CD4-positive, alpha-beta memory T cell (primary cell): ENCODE results near the gene GABRB3. TPM values are rescaled to one million over a fixed set of nuclear protein-coding genes. Genes with fewer than 3 reads are reported as not detected.

Source experiments
- CTCF ChIA-PET: fragments of 350-600 bp; sonication (Branson Sonifier 250); formaldehyde crosslinking; loops from one replicate; lab custom pipeline; 2021; ENCODE audit warnings: inconsistent platforms; ENCODE audit not compliant: partially characterized antibody; lab: Charles Lee
- POLR2A ChIA-PET: fragments of 350-600 bp; sonication (Branson Sonifier 250); formaldehyde crosslinking; loops from one replicate; lab custom pipeline; 2021; ENCODE audit not compliant: partially characterized antibody; lab: Charles Lee
- DNase-seq, 5 donors: peaks; one replicate each; pipeline versions ENCODE4 v3.0.0 to v3.0.0-alpha.2; 2020 to 2022; ENCODE audit warnings: mixed read lengths in 1 of 5
- H3K27ac ChIP-seq: one replicate; pipeline ENCODE4 v1.7.0; 2013; ENCODE audit warnings: low read depth, low read length
- H3K27me3 ChIP-seq: 2 replicates; pipeline ENCODE4 v1.7.0; 2013; ENCODE audit warnings: mild to moderate bottlenecking, low read length, moderate library complexity; ENCODE audit not compliant: insufficient read depth
- H3K36me3 ChIP-seq: 2 replicates; pipeline ENCODE4 v1.7.0; 2013; ENCODE audit warnings: mild to moderate bottlenecking, low read length, moderate library complexity; ENCODE audit not compliant: insufficient read depth
- H3K4me1 ChIP-seq: 2 replicates; pipeline ENCODE4 v1.7.0; 2013; ENCODE audit warnings: mild to moderate bottlenecking, low read length, moderate library complexity; ENCODE audit not compliant: insufficient read depth
- H3K4me3 ChIP-seq, 2 donors: one replicate each; pipeline ENCODE4 v1.7.0; 2013; ENCODE audit warnings: low read length in 2 of 2, mild to moderate bottlenecking in 1 of 2
- H3K9me3 ChIP-seq, 2 donors: one replicate each; pipeline ENCODE4 v1.7.0; 2013; ENCODE audit warnings: low read length in 2 of 2, control low read depth in 1 of 2; ENCODE audit not compliant: control insufficient read depth in 1 of 2
- H3K27ac Mint-ChIP-seq, 7 donors: one replicate each; pipeline ENCODE4 v1.8.0; 2020 to 2021; ENCODE audit warnings: mixed read lengths in 7 of 7, mild to moderate bottlenecking in 6 of 7, inconsistent platforms in 3 of 7, moderate library complexity in 3 of 7
- H3K27me3 Mint-ChIP-seq, 2 donors: one replicate each; pipeline ENCODE4 v1.8.0; 2020 to 2021; ENCODE audit warnings: mixed read lengths in 2 of 2
- H3K36me3 Mint-ChIP-seq, 2 donors: one replicate each; pipeline ENCODE4 v1.8.0; 2020 to 2021; ENCODE audit warnings: mixed read lengths in 2 of 2, inconsistent platforms in 1 of 2, mild to moderate bottlenecking in 1 of 2
- H3K4me1 Mint-ChIP-seq, 4 donors: one replicate each; pipeline ENCODE4 v1.8.0; 2020 to 2021; ENCODE audit warnings: mixed read lengths in 4 of 4, mild to moderate bottlenecking in 1 of 4
- H3K4me3 Mint-ChIP-seq, 8 donors: one replicate each; pipeline ENCODE4 v1.8.0; 2020 to 2021; ENCODE audit warnings: mixed read lengths in 8 of 8, mild to moderate bottlenecking in 7 of 8, moderate library complexity in 6 of 8, inconsistent platforms in 3 of 8
- H3K9me3 Mint-ChIP-seq, 8 donors: one replicate each; pipeline ENCODE4 v1.8.0; 2020 to 2021; ENCODE audit warnings: mixed read lengths in 8 of 8, mild to moderate bottlenecking in 5 of 8, inconsistent platforms in 3 of 8, moderate library complexity in 1 of 8
- intact Hi-C: fragments of 100-400 bp; cut with micrococcal nuclease; formaldehyde crosslinking; loops from one replicate; pipeline ENCODE4 v1.15.1; 2023
- polyA plus RNA-seq, 2 donors: library from polyadenylated mRNA; unstranded; fragments of 300-500 nt; fragmentation: Illumina TruSeq; gene quantifications; one replicate each; pipeline ENCODE4 v1.2.3, GENCODE V29; 2021
- total RNA-seq, 2 experiments: library from RNA; stranded (reverse); gene quantifications; one replicate each; pipeline ENCODE4 v1.2.3, GENCODE V29; 2021

Gene GABRB3
- total and polyA plus RNA-seq, 4 experiments from 2014 or later: 0.06 to 0.08 TPM; not detected in 2

DNA sequence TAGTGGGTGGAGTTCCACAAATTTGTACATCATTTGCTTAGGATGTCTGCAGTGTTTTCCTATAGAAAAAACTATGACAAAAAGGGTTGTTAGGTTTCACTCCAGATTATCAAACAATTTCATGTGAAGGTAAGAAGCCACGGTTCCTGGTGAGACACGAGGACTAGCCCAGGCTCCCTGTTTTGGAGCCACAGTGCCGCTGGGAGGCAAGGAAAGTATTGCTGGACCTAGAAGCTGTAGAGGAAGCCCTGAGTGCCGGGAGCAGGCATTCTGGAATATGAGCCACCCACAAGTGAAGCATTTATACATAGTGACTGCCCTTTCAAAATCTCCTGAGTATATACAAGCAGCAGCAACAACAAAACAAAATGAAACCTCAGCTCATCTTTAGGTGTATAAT lies 142.0 kb downstream of the GABRB3 start:
- no peaks in the 10 kb centered on the region for H3K27me3 Mint-ChIP-seq
- H3K36me3 Mint-ChIP-seq: no peaks in the 10 kb centered on the region
- no peak overlapping the region for H3K27ac Mint-ChIP-seq
- Histone ChIP-seq H3K27me3 (no peaks in the 10 kb centered on the region), H3K9me3 (no peaks in the 10 kb centered on the region), H3K36me3 (no peaks in the 10 kb centered on the region), H3K4me1 (no peaks in the 10 kb centered on the region), H3K4me3 (no peak overlapping the region), H3K27ac (no peak overlapping the region)
- no peak overlapping the region for H3K4me3 Mint-ChIP-seq
- peaks cover 0 to 2% (median 0%) of the 10 kb centered on the region in 4 donors for H3K4me1 Mint-ChIP-seq
- intact Hi-C loops: no loop called here
- H3K9me3 Mint-ChIP-seq: peaks cover 0 to 16% (median 8%) of the 10 kb centered on the region in 8 donors
- no peak for DNase-seq
- CTCF ChIA-PET: no interaction called here
- POLR2A ChIA-PET: no interaction called here

DNA sequence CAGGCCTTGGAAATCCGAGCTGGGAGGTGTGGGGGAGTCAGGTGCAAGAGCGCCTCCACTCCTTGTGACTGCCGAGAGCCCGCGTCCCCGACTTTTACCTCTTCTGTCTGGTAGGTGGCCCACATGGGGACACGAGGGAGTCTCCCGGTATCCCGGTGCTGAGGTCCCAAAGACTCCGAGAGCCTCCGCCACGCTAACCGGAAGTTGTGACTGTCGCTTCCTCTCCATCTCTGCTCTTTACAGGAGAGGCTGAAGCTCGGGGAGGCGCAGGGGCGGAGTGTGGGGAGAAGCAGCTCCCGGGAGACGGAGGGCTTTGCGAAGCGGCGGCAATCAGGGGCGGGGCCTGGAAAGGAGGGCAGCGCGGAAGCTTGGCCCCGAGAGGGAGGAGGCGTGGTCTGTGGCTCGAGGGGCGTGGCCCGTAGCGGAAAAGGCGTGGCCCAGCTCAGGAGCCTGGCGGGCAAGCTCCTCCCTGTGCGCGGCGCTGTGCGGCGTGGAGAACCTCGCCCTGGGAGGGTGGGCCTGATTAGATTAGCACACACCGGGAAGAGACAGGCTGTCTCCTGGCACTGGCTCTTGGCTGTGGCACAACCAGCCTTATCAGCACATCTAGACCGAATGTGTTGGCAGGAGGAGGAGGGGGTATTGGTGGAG lies 143.9 kb downstream of the GABRB3 start:
- intact Hi-C loops: no loop called here
- CTCF ChIA-PET: no interaction called here
- H3K9me3 Mint-ChIP-seq: peaks cover 0 to 15% (median 8%) of the 10 kb centered on the region in 8 donors
- Histone ChIP-seq H3K9me3 (no peaks in the 10 kb centered on the region), H3K27me3 (no peaks in the 10 kb centered on the region), H3K27ac (no peak overlapping the region), H3K4me3 (no peak overlapping the region), H3K36me3 (no peaks in the 10 kb centered on the region), H3K4me1 (no peaks in the 10 kb centered on the region)
- no peaks in the 10 kb centered on the region for H3K36me3 Mint-ChIP-seq
- H3K27me3 Mint-ChIP-seq: no peaks in the 10 kb centered on the region
- peaks cover 0 to 2% (median 0%) of the 10 kb centered on the region in 4 donors for H3K4me1 Mint-ChIP-seq
- peak overlapping the region in 1 of 7 donors; percentile 52 for H3K27ac Mint-ChIP-seq
- POLR2A ChIA-PET: no interaction called here
- H3K4me3 Mint-ChIP-seq: peak overlapping the region in 2 of 8 donors; percentile 63
- peak in 2 of 5 donors; percentile 6 to 17 for DNase-seq

DNA sequence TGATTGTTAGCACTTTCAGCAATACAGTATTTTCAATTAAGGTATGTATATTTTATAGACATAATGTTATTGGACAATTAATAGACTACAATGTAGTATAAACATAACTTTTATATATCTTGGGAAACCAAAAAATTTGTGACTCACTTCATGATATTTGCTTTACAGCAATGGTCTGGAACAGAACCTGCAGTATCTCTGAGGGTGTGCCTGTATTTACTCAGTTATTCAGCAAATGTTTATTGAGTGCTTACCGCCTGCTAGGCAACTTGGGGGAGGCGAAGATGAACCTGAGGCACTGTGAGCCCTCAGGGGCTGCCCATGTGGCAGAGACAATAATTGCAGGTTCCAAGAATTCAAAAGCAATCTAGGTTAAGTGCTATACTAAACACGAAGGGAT lies 144.8 kb downstream of the GABRB3 start:
- H3K27ac Mint-ChIP-seq: no peak overlapping the region
- ChIA-PET POLR2A (no interaction called here), CTCF (no interaction called here)
- peak overlapping the region in 1 of 8 donors; percentile 15 for H3K4me3 Mint-ChIP-seq
- Histone ChIP-seq H3K4me3 (no peak overlapping the region), H3K9me3 (no peaks in the 10 kb centered on the region), H3K4me1 (no peaks in the 10 kb centered on the region), H3K27ac (no peak overlapping the region), H3K36me3 (no peaks in the 10 kb centered on the region), H3K27me3 (no peaks in the 10 kb centered on the region)
- H3K9me3 Mint-ChIP-seq: peaks cover 0 to 18% (median 9%) of the 10 kb centered on the region in 8 donors
- no peaks in the 10 kb centered on the region for H3K36me3 Mint-ChIP-seq
- no peaks in the 10 kb centered on the region for H3K4me1 Mint-ChIP-seq
- intact Hi-C loops: no loop called here
- peak in 1 of 5 donors; percentile 0 for DNase-seq
- H3K27me3 Mint-ChIP-seq: no peaks in the 10 kb centered on the region

DNA sequence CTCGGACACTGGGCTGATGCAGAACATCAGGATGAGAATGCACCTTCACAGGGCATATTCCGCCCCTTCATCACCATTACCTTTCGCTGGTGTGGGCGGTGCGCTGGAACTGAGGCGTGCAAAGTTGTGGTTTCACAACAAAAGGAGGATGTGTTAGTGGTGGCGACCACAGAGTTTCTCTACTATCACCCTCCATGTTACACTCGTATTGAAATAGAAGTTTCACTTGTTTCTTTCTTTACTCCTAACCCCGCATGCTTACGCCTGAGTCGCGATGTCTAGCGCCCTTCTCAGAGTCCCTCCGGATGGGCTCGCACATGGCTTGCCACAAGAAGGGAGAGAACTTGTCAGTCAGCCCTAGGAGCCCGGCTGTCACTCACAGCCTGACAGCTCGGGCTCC lies 148.7 kb downstream of the GABRB3 start:
- Mint-ChIP-seq H3K36me3 (no peaks in the 10 kb centered on the region), H3K9me3 (peaks cover 3 to 28% (median 16%) of the 10 kb centered on the region in 8 donors), H3K27ac (no peak overlapping the region), H3K27me3 (peaks cover 0 to 1% of the 10 kb centered on the region in 2 donors), H3K4me1 (no peaks in the 10 kb centered on the region), H3K4me3 (no peak overlapping the region)
- Histone ChIP-seq H3K4me3 (no peak overlapping the region), H3K27ac (no peak overlapping the region), H3K4me1 (no peaks in the 10 kb centered on the region), H3K9me3 (no peaks in the 10 kb centered on the region), H3K27me3 (no peaks in the 10 kb centered on the region), H3K36me3 (no peaks in the 10 kb centered on the region)
- DNase-seq: no peak
- intact Hi-C loops: no loop called here
- ChIA-PET POLR2A (no interaction called here), CTCF (no interaction called here)

- Mint-ChIP-seq H3K27ac (no peak overlapping the region), H3K9me3 (peaks cover 3 to 25% (median 14%) of the 10 kb centered on the region in 8 donors), H3K4me3 (no peak overlapping the region), H3K27me3 (peaks cover 0 to 1% of the 10 kb centered on the region in 2 donors), H3K36me3 (no peaks in the 10 kb centered on the region), H3K4me1 (no peaks in the 10 kb centered on the region)
- no peak overlapping the region for H3K4me3 ChIP-seq
- H3K36me3 ChIP-seq: no peaks in the 10 kb centered on the region
- no peak for DNase-seq
- no peaks in the 10 kb centered on the region for H3K4me1 ChIP-seq
- H3K9me3 ChIP-seq: no peaks in the 10 kb centered on the region
- no peaks in the 10 kb centered on the region for H3K27me3 ChIP-seq
- no peak overlapping the region for H3K27ac ChIP-seq
- ChIA-PET POLR2A (no interaction called here), CTCF (no interaction called here)
- intact Hi-C loops: no loop called here
Observed at GRCh38 chr15:26623071-26623470, 149.8 kb downstream of the GABRB3 start.

DNA sequence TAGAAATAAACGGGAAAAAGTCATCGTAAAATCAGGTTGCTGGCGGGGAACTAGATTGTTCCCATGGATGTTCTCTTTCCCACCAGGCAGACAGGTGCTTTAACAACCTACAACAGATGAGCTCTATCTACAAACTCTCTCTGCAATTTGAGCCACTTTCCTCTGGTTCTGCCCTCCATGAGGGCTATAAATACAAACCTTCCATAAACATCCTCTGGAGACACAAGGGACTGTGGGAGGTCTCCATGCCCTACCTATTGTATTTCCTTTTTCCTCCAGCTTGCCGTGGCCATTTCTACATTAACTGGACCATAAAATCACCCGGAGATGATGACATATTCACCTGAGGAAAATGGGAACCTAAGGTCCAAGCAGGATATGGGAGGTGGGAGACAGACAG lies 151.1 kb downstream of the GABRB3 start:
- ChIA-PET CTCF (no interaction called here), POLR2A (no interaction called here)
- Mint-ChIP-seq H3K27me3 (peaks cover 0 to 1% of the 10 kb centered on the region in 2 donors), H3K36me3 (no peaks in the 10 kb centered on the region), H3K4me3 (no peak overlapping the region), H3K27ac (no peak overlapping the region), H3K4me1 (no peaks in the 10 kb centered on the region), H3K9me3 (peaks cover 2 to 17% (median 11%) of the 10 kb centered on the region in 8 donors)
- Histone ChIP-seq H3K27ac (no peak overlapping the region), H3K27me3 (no peaks in the 10 kb centered on the region), H3K4me3 (no peak overlapping the region), H3K36me3 (no peaks in the 10 kb centered on the region), H3K9me3 (no peaks in the 10 kb centered on the region), H3K4me1 (no peaks in the 10 kb centered on the region)
- DNase-seq: no peak
- intact Hi-C loops: no loop called here

DNA sequence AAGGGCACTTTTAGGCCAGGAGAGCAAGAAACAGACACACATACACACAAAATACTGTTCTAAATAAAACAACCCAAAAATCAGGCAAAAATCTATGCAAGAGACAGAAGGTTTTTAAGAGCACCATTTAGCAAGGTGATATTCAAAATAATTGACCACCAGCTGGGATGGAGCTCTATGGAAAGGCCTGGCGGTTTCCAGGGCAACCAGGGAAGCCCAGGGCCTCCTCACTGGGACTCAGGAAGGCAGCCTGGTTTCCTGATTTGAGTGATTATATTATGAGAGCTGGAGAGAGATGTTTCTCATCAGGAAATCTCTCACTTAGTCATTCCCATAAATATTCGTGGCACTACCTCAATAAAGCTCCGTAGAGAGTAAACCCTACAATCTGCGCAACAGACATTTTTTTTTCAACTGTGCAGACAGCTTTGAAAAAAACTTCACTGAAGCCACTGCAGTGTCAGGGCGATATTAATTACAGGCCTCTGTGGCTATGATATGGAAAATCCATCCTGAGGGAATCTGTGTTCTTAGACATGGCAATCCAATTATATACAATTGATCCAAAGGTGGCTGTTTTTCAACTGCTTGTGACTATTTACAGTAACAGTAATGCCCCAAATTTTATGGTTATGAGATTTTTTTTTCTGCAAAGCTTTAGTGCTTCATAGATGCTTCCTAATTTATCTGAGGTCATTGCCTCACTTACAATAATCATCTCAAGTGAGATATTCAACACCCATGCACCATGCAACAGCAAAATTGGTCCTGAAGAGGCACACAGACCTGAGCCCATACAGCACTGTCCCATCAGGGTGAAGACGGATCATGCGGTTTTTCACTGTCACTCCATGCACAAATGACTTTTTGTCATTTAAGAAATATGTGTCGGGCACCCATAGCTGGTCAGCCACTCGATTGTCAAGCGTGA lies 152.1 kb downstream of the GABRB3 start:
- intact Hi-C loops: no loop called here
- H3K27ac ChIP-seq: no peak overlapping the region
- ChIA-PET POLR2A (no interaction called here), CTCF (interaction anchor here (0.5 kb wide), 1 partner anchor 209 kb away, joined by 3 read pairs; no protein-coding TSS in a partner anchor)
- Mint-ChIP-seq H3K4me1 (no peaks in the 10 kb centered on the region), H3K9me3 (peaks cover 3 to 19% (median 9%) of the 10 kb centered on the region in 8 donors), H3K27me3 (peaks cover 0 to 1% of the 10 kb centered on the region in 2 donors), H3K4me3 (no peak overlapping the region), H3K36me3 (no peaks in the 10 kb centered on the region), H3K27ac (no peak overlapping the region)
- H3K4me3 ChIP-seq: no peak overlapping the region
- DNase-seq: no peak
- no peaks in the 10 kb centered on the region for H3K27me3 ChIP-seq
- no peaks in the 10 kb centered on the region for H3K36me3 ChIP-seq
- no peaks in the 10 kb centered on the region for H3K9me3 ChIP-seq
- no peaks in the 10 kb centered on the region for H3K4me1 ChIP-seq
